GM19372 (cell line): ENCODE data around the gene ZNF462.

Experiments
- ATAC-seq: cut with Tn5 transposase; IDR thresholded peaks from one replicate; pipeline ENCODE4 v1.9.1; 2021; ENCODE audit warnings: mild to moderate bottlenecking, low read depth, moderate library complexity; ENCODE audit not compliant: unreplicated experiment

ZNF462 gene

GRCh38 chr9:106954558-106954957 is 91.6 kb downstream of the ZNF462 start:
- no peak for ATAC-seq

GRCh38 chr9:106954974-106955850 is 92.2 kb downstream of the ZNF462 start:
- no peak for ATAC-seq

- no peak for ATAC-seq
Observed at GRCh38 chr9:106956971-106957370, 94.0 kb downstream of the ZNF462 start.

- ATAC-seq = no peak
Observed at GRCh38 chr9:106958955-106959657, 96.1 kb downstream of the ZNF462 start.

GRCh38 chr9:106960258-106960657 is 97.3 kb downstream of the ZNF462 start:
- ATAC-seq = no peak

- ATAC-seq = no peak
Observed at GRCh38 chr9:106961623-106962022, 98.7 kb downstream of the ZNF462 start.

GRCh38 chr9:106962122-106962521 is 99.2 kb downstream of the ZNF462 start:
- ATAC-seq = no peak

- no peak for ATAC-seq
Observed at GRCh38 chr9:106962615-106963363, 99.8 kb downstream of the ZNF462 start.

GRCh38 chr9:106963684-106964083 is 100.7 kb downstream of the ZNF462 start:
- ATAC-seq = no peak

GRCh38 chr9:106964329-106964728 is 101.4 kb downstream of the ZNF462 start:
- ATAC-seq = no peak

- no peak for ATAC-seq
Observed at GRCh38 chr9:106964822-106965525, 102.0 kb downstream of the ZNF462 start.

GRCh38 chr9:106966481-106966880 is 103.5 kb downstream of the ZNF462 start:
- ATAC-seq = no peak

GRCh38 chr9:106969696-106970095 is 106.7 kb downstream of the ZNF462 start:
- no peak for ATAC-seq

GRCh38 chr9:106970219-106970975 is 107.4 kb downstream of the ZNF462 start:
- no peak for ATAC-seq

- no peak for ATAC-seq
Observed at GRCh38 chr9:106970976-106971457, 108.1 kb downstream of the ZNF462 start.

GRCh38 chr9:106972082-106972481 is 109.1 kb downstream of the ZNF462 start:
- ATAC-seq = no peak

GRCh38 chr9:106974341-106974740 is 111.4 kb downstream of the ZNF462 start:
- ATAC-seq = no peak

- ATAC-seq = no peak
Observed at GRCh38 chr9:106976772-106977171, 113.8 kb downstream of the ZNF462 start.

- ATAC-seq = no peak
Observed at GRCh38 chr9:106980551-106981101, 117.7 kb downstream of the ZNF462 start.
